Astrocyte (in vitro differentiated cells and primary cell): ENCODE measurements around the gene ADGRA3.

Experiments
- CTCF ChIP-seq: IDR thresholded peaks from 2 replicates; pipeline ENCODE4 v1.5.1; 2011; ENCODE audit warnings: low read depth, mild to moderate bottlenecking, inconsistent platforms, low read length, moderate library complexity; ENCODE audit not compliant: insufficient read depth
- EZH2 ChIP-seq: IDR thresholded peaks from 2 replicates; pipeline ENCODE4 v1.6.1; 2012; ENCODE audit warnings: mild to moderate bottlenecking, low read length, inconsistent platforms; ENCODE audit not compliant: insufficient read depth

GRCh38 chr4:22546299-22546698 lies 30.4 kb upstream of the ADGRA3 start:
- TF ChIP-seq CTCF: no peak
- no peak for TF ChIP-seq EZH2
